Karpas-422 (cell line): ENCODE data around the gene TAB2. TPM values are rescaled to one million over a fixed set of nuclear protein-coding genes. Genes with fewer than 3 reads are reported as not detected.

Experiments used
- DNase-seq: peaks from one replicate; pipeline ENCODE4 v3.0.0-alpha.2; 2015
- H2AFZ ChIP-seq: fragments of 200-600 bp; sonication (generic); 2 replicates; pipeline ENCODE4 v1.6.1; 2014; ENCODE audit warnings: antibody characterized with exemption, low read length, mixed read lengths
- H3K27ac ChIP-seq: fragments of 200-600 bp; sonication (generic); 2 replicates; pipeline ENCODE4 v1.5.1; 2014; ENCODE audit warnings: mild to moderate bottlenecking, low read length, moderate library complexity
- H3K27me3 ChIP-seq: fragments of 200-600 bp; sonication (generic); 2 replicates; pipeline ENCODE4 v1.6.1; 2014; ENCODE audit warnings: low read length, mixed read lengths
- H3K36me3 ChIP-seq: fragments of 200-600 bp; sonication (generic); 2 replicates; pipeline ENCODE4 v1.6.1; 2014; ENCODE audit warnings: low read length, mixed read lengths; ENCODE audit not compliant: insufficient read depth
- H3K4me1 ChIP-seq: fragments of 200-600 bp; sonication (generic); 2 replicates; pipeline ENCODE4 v1.6.1; 2014; ENCODE audit warnings: mild to moderate bottlenecking, low read length, mixed read lengths
- H3K4me2 ChIP-seq: fragments of 200-600 bp; sonication (generic); 2 replicates; pipeline ENCODE4 v1.6.1; 2014; ENCODE audit warnings: low read length, low read depth, mild to moderate bottlenecking; ENCODE audit not compliant: poor library complexity, severe bottlenecking
- H3K4me3 ChIP-seq: fragments of 200-600 bp; sonication (generic); 2 replicates; pipeline ENCODE4 v1.5.1; 2014; ENCODE audit warnings: mild to moderate bottlenecking, antibody characterized with exemption, low read length, mixed read lengths
- H3K79me2 ChIP-seq: fragments of 200-600 bp; sonication (generic); 2 replicates; pipeline ENCODE4 v1.6.1; 2014; ENCODE audit warnings: mild to moderate bottlenecking, low read length, mixed read lengths
- H3K9ac ChIP-seq: fragments of 200-600 bp; sonication (generic); 2 replicates; pipeline ENCODE4 v1.6.0; 2014; ENCODE audit warnings: low read length
- H3K9me2 ChIP-seq: fragments of 200-600 bp; sonication (generic), shearing (Covaris generic); replicated peaks from 2 replicates; pipeline ENCODE4 v1.6.0; 2014; ENCODE audit warnings: mild to moderate bottlenecking, low read length, moderate library complexity; ENCODE audit not compliant: insufficient read depth
- H3K9me3 ChIP-seq: fragments of 300-700, 200-600 bp; sonication (generic); 2 replicates; pipeline ENCODE4 v1.6.1; 2014; ENCODE audit warnings: low read length, mixed read lengths
- H4K20me1 ChIP-seq: fragments of 200-600 bp; sonication (generic); 2 replicates; pipeline ENCODE4 v1.6.1; 2014; ENCODE audit warnings: mild to moderate bottlenecking, antibody characterized with exemption, low read length, low read depth; ENCODE audit not compliant: insufficient read depth
- total RNA-seq: library from RNA; depleted of rRNA; stranded (reverse); fragments of >200 nt; shearing (Covaris generic); gene quantifications from 2 replicates; pipeline ENCODE4 v1.2.3, GENCODE V29; 2014; ENCODE audit warnings: low replicate concordance; rRNA removed

The TAB2 gene, protein sequence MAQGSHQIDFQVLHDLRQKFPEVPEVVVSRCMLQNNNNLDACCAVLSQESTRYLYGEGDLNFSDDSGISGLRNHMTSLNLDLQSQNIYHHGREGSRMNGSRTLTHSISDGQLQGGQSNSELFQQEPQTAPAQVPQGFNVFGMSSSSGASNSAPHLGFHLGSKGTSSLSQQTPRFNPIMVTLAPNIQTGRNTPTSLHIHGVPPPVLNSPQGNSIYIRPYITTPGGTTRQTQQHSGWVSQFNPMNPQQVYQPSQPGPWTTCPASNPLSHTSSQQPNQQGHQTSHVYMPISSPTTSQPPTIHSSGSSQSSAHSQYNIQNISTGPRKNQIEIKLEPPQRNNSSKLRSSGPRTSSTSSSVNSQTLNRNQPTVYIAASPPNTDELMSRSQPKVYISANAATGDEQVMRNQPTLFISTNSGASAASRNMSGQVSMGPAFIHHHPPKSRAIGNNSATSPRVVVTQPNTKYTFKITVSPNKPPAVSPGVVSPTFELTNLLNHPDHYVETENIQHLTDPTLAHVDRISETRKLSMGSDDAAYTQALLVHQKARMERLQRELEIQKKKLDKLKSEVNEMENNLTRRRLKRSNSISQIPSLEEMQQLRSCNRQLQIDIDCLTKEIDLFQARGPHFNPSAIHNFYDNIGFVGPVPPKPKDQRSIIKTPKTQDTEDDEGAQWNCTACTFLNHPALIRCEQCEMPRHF
- 8.3 and 23.4 TPM in 2 replicates for total RNA-seq

DNA sequence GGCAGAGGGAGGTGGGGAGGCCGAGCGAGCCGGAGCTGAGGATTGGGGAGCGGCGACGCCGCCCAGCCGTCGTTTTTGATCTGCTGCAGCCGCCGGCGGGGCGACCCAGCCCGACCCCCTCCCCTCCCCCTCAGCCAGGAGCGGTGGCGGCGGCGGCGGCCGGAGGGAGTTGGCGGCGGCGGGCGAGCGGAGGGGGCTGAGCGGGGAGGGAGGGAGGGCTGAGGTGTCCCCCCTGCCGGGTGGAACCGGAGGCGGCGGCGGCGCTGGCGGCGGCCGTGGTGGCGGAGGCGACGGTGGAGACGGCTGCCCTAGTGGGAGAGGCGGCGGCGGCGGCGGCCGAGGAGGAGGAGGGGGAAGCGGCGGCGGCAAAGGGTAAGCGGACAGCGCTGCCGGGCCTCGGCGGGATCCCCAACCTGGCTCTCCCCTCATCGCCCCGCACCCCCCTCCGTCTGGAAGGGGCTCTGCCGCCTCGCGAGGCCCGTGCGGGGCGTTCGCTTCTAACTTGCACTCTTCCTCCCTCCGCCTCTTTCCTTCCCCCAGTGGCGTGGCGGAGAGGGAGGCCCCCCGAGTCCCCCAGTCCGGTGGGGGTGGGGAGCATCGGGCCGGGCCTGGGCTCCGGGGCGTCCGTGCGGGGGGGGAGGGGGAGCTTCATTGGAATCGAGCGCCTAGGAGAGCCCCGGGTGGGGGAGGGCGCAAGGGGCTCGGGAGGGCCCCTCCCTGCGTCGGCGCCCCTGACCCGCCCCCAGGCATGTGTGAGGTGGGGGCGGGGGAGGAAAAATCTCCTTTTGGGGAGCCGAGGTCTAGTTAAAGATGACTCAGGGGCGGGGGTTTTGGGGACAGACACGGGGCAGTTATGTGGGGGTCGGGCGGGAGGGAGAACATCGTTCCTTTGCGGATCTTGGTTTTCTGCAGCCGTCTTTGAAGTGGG, at the start of gene TAB2:
Gene TAB2, plus strand, starts transcription at position 69 of the 928 bp plus-strand sequence. CDS start 52,286 bp downstream, outside the sequence.
- Histone ChIP-seq H3K4me3 (peak within 1 kb of the TSS; percentile 82), H3K27ac (peak within 1 kb of the TSS; percentile 74), H3K79me2 (peaks cover 45% of the 10 kb centered on the region), H3K27me3 (no peaks in the 10 kb centered on the region), H3K36me3 (no peaks in the 10 kb centered on the region), H3K9me2 (no peaks in the 10 kb centered on the region), H3K9me3 (no peaks in the 10 kb centered on the region), H2AFZ (peak within 1 kb of the TSS; percentile 87), H3K4me2 (peak within 1 kb of the TSS; percentile 92), H4K20me1 (peaks cover 43% of the 10 kb centered on the region), H3K9ac (peak within 1 kb of the TSS; percentile 90), H3K4me1 (peaks cover 48% of the 10 kb centered on the region)
- DNase-seq = peak; percentile 72

DNA sequence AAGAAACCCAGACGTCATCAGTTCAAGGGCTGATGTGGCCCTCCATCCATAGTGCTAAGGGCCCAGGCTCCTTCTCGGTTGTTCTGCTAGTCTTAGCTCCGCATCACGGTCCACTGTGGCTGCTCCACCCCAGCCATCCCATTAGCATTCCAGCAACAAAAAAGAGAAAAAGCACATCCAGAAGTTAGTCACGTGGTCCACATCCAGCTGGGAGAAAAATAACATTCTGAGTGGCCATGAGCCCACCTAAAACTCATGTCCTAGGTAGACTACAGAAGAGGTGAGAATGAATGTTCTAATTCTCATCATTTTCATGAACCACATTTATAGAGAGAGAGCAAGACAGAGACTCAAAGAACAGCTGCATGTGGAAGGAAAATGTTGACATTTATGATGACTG, 49.4 kb upstream of the TAB2 start:
- H3K4me1 ChIP-seq = peaks cover 5% of the 10 kb centered on the region
- H3K27ac ChIP-seq = no peak overlapping the region
- H3K9ac ChIP-seq = no peak overlapping the region
- H3K9me3 ChIP-seq = no peaks in the 10 kb centered on the region
- H3K4me3 ChIP-seq = no peak overlapping the region
- no peak for DNase-seq
- no peak overlapping the region for H3K4me2 ChIP-seq
- no peaks in the 10 kb centered on the region for H3K27me3 ChIP-seq
- H2AFZ ChIP-seq = no peak overlapping the region
- no peaks in the 10 kb centered on the region for H3K79me2 ChIP-seq
- H3K9me2 ChIP-seq = no peaks in the 10 kb centered on the region
- H3K36me3 ChIP-seq = no peaks in the 10 kb centered on the region
- H4K20me1 ChIP-seq = no peaks in the 10 kb centered on the region

DNA sequence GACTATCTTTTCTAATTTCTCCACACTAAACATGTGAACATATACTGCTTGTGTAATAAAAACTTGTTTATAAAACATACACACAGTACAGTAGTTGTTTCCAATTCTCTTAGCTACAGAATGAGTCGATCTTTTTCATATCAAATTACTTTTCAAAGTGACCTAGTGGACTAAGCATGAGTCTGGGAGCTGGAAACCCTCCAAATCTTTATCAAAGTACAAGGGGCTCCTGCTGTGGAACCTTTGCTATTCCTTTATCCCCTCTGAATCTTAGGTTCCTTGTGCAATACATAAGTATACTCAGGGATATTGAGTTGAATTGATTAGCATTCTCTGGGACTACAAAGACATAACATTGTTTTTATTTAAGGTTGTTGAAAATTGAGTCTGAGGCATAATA, 48.7 kb upstream of the TAB2 start:
- peaks cover 5% of the 10 kb centered on the region for H3K4me1 ChIP-seq
- no peaks in the 10 kb centered on the region for H3K36me3 ChIP-seq
- H3K79me2 ChIP-seq = no peaks in the 10 kb centered on the region
- no peak overlapping the region for H2AFZ ChIP-seq
- no peak overlapping the region for H3K4me3 ChIP-seq
- H3K27me3 ChIP-seq = no peaks in the 10 kb centered on the region
- H3K9ac ChIP-seq = no peak overlapping the region
- no peaks in the 10 kb centered on the region for H4K20me1 ChIP-seq
- H3K27ac ChIP-seq = no peak overlapping the region
- DNase-seq = no peak
- no peak overlapping the region for H3K4me2 ChIP-seq
- no peaks in the 10 kb centered on the region for H3K9me2 ChIP-seq
- H3K9me3 ChIP-seq = no peaks in the 10 kb centered on the region

DNA sequence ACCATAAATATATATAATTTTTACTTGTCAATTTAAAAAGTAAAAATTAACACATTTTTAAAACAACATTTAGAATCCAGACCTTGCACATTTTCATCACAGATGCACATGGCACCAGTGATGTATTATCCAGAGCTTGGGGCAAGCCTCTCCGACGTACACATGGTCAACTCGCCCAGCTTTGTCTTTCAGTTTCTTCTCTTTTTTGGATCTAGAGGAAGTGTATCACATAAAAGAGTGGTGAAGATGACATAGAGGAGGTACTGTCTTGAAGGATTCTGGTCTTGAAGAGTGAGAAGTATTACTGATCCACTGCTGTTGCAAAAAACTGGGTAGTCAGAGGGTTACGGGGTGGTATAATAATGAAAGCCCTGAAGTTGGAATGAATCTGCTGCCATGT, 46.9 kb upstream of the TAB2 start:
- no peak for DNase-seq
- H3K36me3 ChIP-seq = no peaks in the 10 kb centered on the region
- H3K4me1 ChIP-seq = peaks cover 5% of the 10 kb centered on the region
- no peak overlapping the region for H3K4me2 ChIP-seq
- H3K79me2 ChIP-seq = no peaks in the 10 kb centered on the region
- no peaks in the 10 kb centered on the region for H4K20me1 ChIP-seq
- H3K9me2 ChIP-seq = no peaks in the 10 kb centered on the region
- H3K27ac ChIP-seq = no peak overlapping the region
- no peaks in the 10 kb centered on the region for H3K27me3 ChIP-seq
- no peak overlapping the region for H2AFZ ChIP-seq
- no peak overlapping the region for H3K9ac ChIP-seq
- H3K9me3 ChIP-seq = no peaks in the 10 kb centered on the region
- H3K4me3 ChIP-seq = no peak overlapping the region

DNA sequence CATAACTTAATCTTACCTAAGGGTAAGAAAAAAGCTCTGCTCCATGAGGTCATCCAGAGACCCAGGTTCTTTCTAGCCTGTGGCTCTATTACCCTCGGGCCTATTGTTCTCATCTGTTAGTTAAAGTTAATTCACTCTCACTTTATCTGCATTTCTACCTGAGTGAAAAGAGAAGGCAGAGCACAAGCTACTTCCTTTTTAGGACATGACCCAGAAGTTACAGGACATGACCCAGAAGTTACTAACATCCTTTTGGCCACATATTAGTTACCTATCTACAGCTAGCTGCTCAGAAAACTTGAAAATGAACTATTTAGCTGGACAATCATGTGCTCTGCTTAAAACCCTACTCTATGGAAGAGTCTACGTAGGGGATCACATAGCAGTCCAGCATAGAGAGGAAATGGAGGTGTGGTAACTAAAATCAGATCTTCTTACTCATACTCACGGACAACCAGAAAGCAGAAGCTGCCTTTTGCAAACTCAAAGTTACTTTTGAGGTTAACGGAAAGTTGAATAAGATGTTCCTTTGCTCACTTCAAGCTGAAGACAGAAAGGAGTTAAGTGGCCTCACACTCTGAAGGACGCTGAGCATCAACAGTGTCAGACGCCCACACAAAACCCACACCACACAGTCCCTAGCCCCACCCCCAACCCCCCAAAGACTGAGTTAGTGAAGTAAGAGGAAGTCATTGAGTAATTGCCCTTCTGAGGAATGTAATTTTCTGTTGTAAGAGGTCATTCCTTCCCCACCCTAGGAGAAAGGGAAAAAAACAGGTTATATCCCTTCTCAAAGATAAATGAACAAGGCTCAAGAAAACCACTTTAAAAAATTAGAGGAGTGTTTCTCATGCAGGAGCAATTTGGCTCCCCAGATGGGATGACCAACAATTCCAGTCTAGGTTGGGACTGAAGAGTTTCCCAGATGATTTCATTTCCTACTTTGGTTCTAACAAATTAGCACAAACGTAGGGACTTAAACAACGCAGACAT, 45.9 kb upstream of the TAB2 start:
- no peaks in the 10 kb centered on the region for H3K36me3 ChIP-seq
- no peaks in the 10 kb centered on the region for H3K9me2 ChIP-seq
- no peak overlapping the region for H3K4me2 ChIP-seq
- no peak overlapping the region for H3K4me3 ChIP-seq
- no peaks in the 10 kb centered on the region for H3K27me3 ChIP-seq
- no peak overlapping the region for H3K9ac ChIP-seq
- no peaks in the 10 kb centered on the region for H3K9me3 ChIP-seq
- H2AFZ ChIP-seq = no peak overlapping the region
- peaks cover 5% of the 10 kb centered on the region for H3K4me1 ChIP-seq
- DNase-seq = peak; percentile 44
- no peaks in the 10 kb centered on the region for H3K79me2 ChIP-seq
- H4K20me1 ChIP-seq = no peaks in the 10 kb centered on the region
- H3K27ac ChIP-seq = no peak overlapping the region

DNA sequence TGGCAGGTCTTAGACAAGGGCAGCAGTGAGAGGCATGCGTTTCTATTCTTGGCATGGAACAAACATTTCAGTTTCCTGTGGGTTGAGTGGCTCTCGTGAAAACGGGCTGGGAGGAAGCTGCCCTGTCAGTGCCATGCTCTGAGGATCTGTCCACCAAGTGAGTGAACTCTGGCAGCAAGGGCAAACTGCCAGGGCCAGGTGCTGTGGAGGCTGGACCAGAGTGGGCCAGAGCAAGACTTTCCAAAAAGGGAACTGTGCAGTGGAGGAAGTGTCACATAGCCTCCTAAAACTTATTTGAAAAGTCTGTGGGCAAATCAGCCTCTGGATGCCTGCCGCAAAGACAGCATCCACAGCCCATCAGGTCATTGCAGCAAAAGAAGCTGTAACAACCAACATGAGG, 44.2 kb upstream of the TAB2 start:
- Histone ChIP-seq H3K27me3 (no peaks in the 10 kb centered on the region), H3K36me3 (no peaks in the 10 kb centered on the region), H3K9ac (no peak overlapping the region), H2AFZ (no peak overlapping the region), H3K9me3 (no peaks in the 10 kb centered on the region), H3K4me2 (no peak overlapping the region), H3K4me3 (no peak overlapping the region), H3K79me2 (no peaks in the 10 kb centered on the region), H4K20me1 (no peaks in the 10 kb centered on the region), H3K27ac (no peak overlapping the region), H3K4me1 (peaks cover 5% of the 10 kb centered on the region), H3K9me2 (no peaks in the 10 kb centered on the region)
- DNase-seq = no peak

DNA sequence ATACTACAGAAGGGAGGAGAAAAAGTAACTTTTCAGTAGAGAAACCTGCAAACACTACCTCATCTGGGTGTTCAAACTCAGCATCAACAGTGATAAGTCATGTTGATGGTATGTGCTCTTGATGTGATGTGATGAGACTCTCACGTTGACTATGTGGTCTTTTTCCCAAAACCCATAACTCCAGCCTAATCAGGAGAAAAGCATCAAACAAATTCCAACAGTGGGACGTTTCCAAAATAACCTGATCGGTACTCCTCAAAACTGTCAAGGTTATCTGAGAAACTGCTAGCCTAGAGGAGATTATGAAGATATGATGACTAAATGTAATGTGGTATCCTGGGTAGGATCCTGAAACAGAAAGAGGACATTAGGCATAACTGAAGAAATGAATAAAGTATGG, 41.9 kb upstream of the TAB2 start:
- H3K27ac ChIP-seq = no peak overlapping the region
- H3K9me2 ChIP-seq = no peaks in the 10 kb centered on the region
- no peak for DNase-seq
- H4K20me1 ChIP-seq = no peaks in the 10 kb centered on the region
- H3K27me3 ChIP-seq = no peaks in the 10 kb centered on the region
- H3K4me3 ChIP-seq = no peak overlapping the region
- H2AFZ ChIP-seq = no peak overlapping the region
- no peaks in the 10 kb centered on the region for H3K9me3 ChIP-seq
- no peaks in the 10 kb centered on the region for H3K79me2 ChIP-seq
- H3K4me1 ChIP-seq = peaks cover 5% of the 10 kb centered on the region
- H3K9ac ChIP-seq = no peak overlapping the region
- H3K36me3 ChIP-seq = no peaks in the 10 kb centered on the region
- H3K4me2 ChIP-seq = no peak overlapping the region
